ENCODE data around the gene PRSS53.

The PRSS53 gene

DNA sequence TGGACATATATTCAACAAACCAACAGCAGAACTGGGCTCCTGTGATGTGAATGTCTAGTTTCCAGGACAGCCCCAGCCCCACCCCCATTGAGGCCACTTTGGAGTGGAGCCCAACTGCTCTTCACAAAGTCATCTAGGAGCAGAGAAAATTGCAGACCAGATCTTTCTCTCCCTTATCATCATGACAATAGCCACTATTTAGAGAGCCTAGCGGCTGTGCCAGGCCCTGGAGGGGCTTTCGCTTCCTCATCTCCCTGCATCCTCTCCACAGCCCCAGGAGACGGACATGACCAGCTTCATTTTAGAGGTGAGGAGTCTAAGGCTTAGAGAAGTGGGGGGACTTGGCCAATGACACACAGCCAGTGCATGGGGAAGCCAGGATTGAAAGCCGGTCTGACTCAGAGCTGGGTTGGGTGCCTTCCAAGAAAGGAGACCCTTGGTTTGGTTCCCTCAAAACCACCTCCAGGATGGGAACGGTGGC, 45.4 kb upstream of the PRSS53 start:
- no peak overlapping the region for H2BK15ac ChIP-seq (replicated peaks; ENCODE audit: low read depth)
- no peak overlapping the region for H2BK5ac ChIP-seq (ENCODE audit: low read length)
- peaks cover 2% of the 10 kb centered on the region for H3K36me3 ChIP-seq (ENCODE audit: control insufficient read depth, insufficient read depth, low read length)
- peak; percentile 27 for DNase-seq
- H4K8ac ChIP-seq (ENCODE audit: low read depth, low read length), result no peak overlapping the region
- no peak overlapping the region for H3K23ac ChIP-seq (ENCODE audit: low read length)
- no peak overlapping the region for H3K4me3 ChIP-seq (ENCODE audit: low read length)
- H3K18ac ChIP-seq (ENCODE audit: low read length), result no peak overlapping the region
- no peaks in the 10 kb centered on the region for H3K27me3 ChIP-seq (ENCODE audit: insufficient read depth, low read length, poor library complexity)
- H4K5ac ChIP-seq (ENCODE audit: low read length), result no peak overlapping the region
- H3K79me1 ChIP-seq (ENCODE audit: low read length), result peaks cover 16% of the 10 kb centered on the region
- peak overlapping the region; percentile 94 for H3K56ac ChIP-seq (ENCODE audit: low read length)
- peaks cover 17% of the 10 kb centered on the region for H3K79me2 ChIP-seq (ENCODE audit: control insufficient read depth, insufficient read depth, low read length)
- no peak overlapping the region for H2BK120ac ChIP-seq (ENCODE audit: low read depth, low read length)
- H3K4me1 ChIP-seq (ENCODE audit: control insufficient read depth, low read depth, low read length), result peaks cover 12% of the 10 kb centered on the region
- peak overlapping the region; percentile 51 for H3K4me2 ChIP-seq (ENCODE audit: low read length)
- WGBS (ENCODE audit: extremely low coverage, insufficient coverage, low lambda C conversion rate), result no CpG with 5 or more reads among the region's 5 CpGs
- H2AK5ac ChIP-seq (ENCODE audit: low read length), result no peak overlapping the region
- no peak overlapping the region for H3K27ac ChIP-seq (ENCODE audit: low read depth, low read length)
- peak overlapping the region; percentile 96 for H3K9ac ChIP-seq (ENCODE audit: low read length)
- H3K4ac ChIP-seq (ENCODE audit: low read depth, low read length), result no peak overlapping the region

DNA sequence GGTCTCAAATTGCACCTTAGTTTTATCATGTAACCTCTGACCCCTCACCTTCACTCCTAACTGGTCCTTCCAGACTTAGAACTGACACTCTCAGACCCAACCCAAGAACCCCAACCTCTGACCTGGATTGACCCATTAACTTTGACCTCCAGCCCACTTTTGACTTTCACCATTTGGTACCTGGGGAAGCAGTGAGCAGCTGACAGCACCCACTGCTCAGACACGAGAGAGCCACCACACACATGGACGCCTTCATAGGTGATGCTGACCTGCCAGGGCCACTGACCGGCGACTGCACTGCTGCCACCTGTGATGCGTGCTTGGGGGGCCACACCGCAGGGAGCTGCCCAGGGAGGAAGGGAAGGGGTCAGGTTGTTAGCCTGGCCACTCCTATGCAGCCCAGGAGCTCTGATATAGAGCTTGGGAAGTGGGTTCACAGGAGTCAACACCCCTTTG, 44.3 kb upstream of the PRSS53 start:
- Histone ChIP-seq H3K27me3 (ENCODE audit: insufficient read depth, low read length, poor library complexity) (no peaks in the 10 kb centered on the region), H3K79me2 (ENCODE audit: control insufficient read depth, insufficient read depth, low read length) (peaks cover 17% of the 10 kb centered on the region), H3K4me1 (ENCODE audit: control insufficient read depth, low read depth, low read length) (peaks cover 3% of the 10 kb centered on the region), H2AK5ac (ENCODE audit: low read length) (no peak overlapping the region), H3K4ac (ENCODE audit: low read depth, low read length) (no peak overlapping the region), H2BK15ac (replicated peaks; ENCODE audit: low read depth) (no peak overlapping the region), H3K27ac (ENCODE audit: low read depth, low read length) (no peak overlapping the region), H4K8ac (ENCODE audit: low read depth, low read length) (no peak overlapping the region), H3K36me3 (ENCODE audit: control insufficient read depth, insufficient read depth, low read length) (peaks cover 4% of the 10 kb centered on the region), H3K4me3 (ENCODE audit: low read length) (no peak overlapping the region), H2BK120ac (ENCODE audit: low read depth, low read length) (no peak overlapping the region), H3K56ac (ENCODE audit: low read length) (no peak overlapping the region), H3K18ac (ENCODE audit: low read length) (no peak overlapping the region), H2BK5ac (ENCODE audit: low read length) (no peak overlapping the region), H3K79me1 (ENCODE audit: low read length) (peaks cover 16% of the 10 kb centered on the region), H4K5ac (ENCODE audit: low read length) (no peak overlapping the region), H3K9ac (ENCODE audit: low read length) (no peak overlapping the region), H3K23ac (ENCODE audit: low read length) (no peak overlapping the region), H3K4me2 (ENCODE audit: low read length) (no peak overlapping the region)
- WGBS (ENCODE audit: extremely low coverage, insufficient coverage, low lambda C conversion rate), result no CpG with 5 or more reads among the region's 6 CpGs
- DNase-seq, result no peak

DNA sequence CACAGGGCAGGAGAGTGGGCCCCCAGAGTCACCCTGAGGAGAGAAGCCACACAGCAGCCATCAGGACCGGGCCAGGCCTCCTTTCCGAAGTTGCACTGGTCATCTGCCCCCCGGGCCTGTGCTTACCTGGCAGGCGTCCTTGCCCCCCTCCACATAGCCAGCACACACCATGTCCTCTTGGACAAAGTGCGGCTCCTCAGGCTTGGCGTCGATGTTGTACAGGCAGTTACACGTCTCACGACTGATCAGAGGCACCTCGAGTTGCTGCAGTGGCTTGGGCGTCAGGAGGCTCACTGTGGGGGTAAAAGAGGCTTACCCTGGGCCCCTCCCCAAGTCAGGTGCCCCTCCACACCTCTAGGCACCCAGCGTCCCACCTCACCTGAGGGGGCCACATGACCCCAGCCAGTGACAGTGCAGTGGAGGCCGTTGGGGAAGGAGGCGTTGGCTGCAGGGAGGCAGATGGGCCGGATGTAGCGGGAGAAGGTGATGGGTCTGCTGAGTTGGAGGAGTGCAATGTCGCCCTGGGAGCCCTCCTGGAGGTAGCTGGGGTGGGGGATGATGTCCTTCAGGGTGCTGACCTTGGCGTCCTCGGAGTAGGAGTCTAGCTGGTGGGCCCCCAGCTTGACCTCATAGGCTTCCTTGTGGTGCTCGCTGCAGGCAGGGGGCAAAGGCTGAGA, 43.7 kb upstream of the PRSS53 start:
- Histone ChIP-seq H4K8ac (ENCODE audit: low read depth, low read length) (no peak overlapping the region), H2BK5ac (ENCODE audit: low read length) (no peak overlapping the region), H3K4me1 (ENCODE audit: control insufficient read depth, low read depth, low read length) (peaks cover 3% of the 10 kb centered on the region)

DNA sequence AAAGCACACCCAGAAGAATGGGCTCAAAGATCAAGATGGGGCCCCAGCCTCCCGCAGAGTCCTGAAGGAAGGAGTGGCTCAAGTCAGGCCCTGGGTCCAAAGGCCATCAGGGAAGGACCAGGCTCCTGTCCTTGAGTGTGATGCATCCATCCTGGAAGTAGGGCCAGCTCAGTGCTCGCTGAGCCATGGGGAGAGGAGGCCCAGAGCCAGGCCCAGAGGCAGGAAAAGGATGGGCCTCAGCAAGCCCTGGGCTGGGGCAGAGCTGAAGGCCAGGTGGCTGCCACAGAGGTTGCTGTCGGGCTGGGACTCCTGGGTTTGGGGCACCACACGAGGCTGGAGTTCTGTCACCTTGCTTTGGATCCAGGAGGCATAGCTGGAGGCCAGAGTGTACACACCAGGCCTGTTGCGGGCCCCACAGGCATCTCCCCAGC, 43.1 kb upstream of the PRSS53 start:
- Histone ChIP-seq H2BK120ac (ENCODE audit: low read depth, low read length) (no peak overlapping the region), H2BK5ac (ENCODE audit: low read length) (no peak overlapping the region)

More for the DNA sequence above, 43.7 kb upstream of the PRSS53 start:
- DNase-seq, result no peak
- no peak overlapping the region for H3K27ac ChIP-seq (ENCODE audit: low read depth, low read length)
- no peak overlapping the region for H2BK120ac ChIP-seq (ENCODE audit: low read depth, low read length)
- no peak overlapping the region for H4K5ac ChIP-seq (ENCODE audit: low read length)
- no peak overlapping the region for H3K4ac ChIP-seq (ENCODE audit: low read depth, low read length)
- no peak overlapping the region for H3K9ac ChIP-seq (ENCODE audit: low read length)
- H3K56ac ChIP-seq (ENCODE audit: low read length), result no peak overlapping the region
- H3K79me1 ChIP-seq (ENCODE audit: low read length), result peaks cover 16% of the 10 kb centered on the region
- WGBS (ENCODE audit: extremely low coverage, insufficient coverage, low lambda C conversion rate), result no CpG with 5 or more reads among the region's 20 CpGs
- no peaks in the 10 kb centered on the region for H3K27me3 ChIP-seq (ENCODE audit: insufficient read depth, low read length, poor library complexity)
- no peak overlapping the region for H3K18ac ChIP-seq (ENCODE audit: low read length)
- no peak overlapping the region for H2AK5ac ChIP-seq (ENCODE audit: low read length)
- no peak overlapping the region for H2BK15ac ChIP-seq (replicated peaks; ENCODE audit: low read depth)
- H3K4me3 ChIP-seq (ENCODE audit: low read length), result no peak overlapping the region
- H3K79me2 ChIP-seq (ENCODE audit: control insufficient read depth, insufficient read depth, low read length), result peaks cover 17% of the 10 kb centered on the region
- no peak overlapping the region for H3K4me2 ChIP-seq (ENCODE audit: low read length)
- H3K36me3 ChIP-seq (ENCODE audit: control insufficient read depth, insufficient read depth, low read length), result peaks cover 4% of the 10 kb centered on the region
- H3K23ac ChIP-seq (ENCODE audit: low read length), result no peak overlapping the region

DNA sequence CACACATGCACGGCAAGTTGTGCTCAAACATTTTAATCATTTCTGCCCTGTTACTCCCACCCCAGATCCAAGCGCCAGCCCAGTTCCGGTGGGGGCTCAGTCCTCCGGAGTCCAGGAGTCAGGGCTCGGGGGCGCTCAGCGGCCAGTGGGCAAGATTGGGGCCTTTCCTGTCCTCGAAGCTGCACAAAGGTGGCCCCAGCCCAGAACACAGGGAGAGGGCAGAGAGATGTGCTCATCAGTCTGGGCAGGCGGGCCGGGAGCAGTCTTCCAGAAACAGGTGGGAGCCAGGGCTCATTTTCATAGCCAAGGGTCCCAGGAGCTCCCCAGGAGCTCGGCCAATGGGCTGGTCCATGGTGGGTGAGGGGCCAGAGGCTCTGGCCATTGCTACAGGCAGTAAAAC, 42.7 kb upstream of the PRSS53 start:
- H3K27ac ChIP-seq (ENCODE audit: low read depth, low read length), result no peak overlapping the region
- H3K56ac ChIP-seq (ENCODE audit: low read length), result peak overlapping the region; percentile 5
- no peak overlapping the region for H3K4me3 ChIP-seq (ENCODE audit: low read length)
- H3K79me1 ChIP-seq (ENCODE audit: low read length), result peaks cover 16% of the 10 kb centered on the region
- H3K27me3 ChIP-seq (ENCODE audit: insufficient read depth, low read length, poor library complexity), result no peaks in the 10 kb centered on the region
- peaks cover 3% of the 10 kb centered on the region for H3K4me1 ChIP-seq (ENCODE audit: control insufficient read depth, low read depth, low read length)
- peaks cover 4% of the 10 kb centered on the region for H3K36me3 ChIP-seq (ENCODE audit: control insufficient read depth, insufficient read depth, low read length)
- peaks cover 17% of the 10 kb centered on the region for H3K79me2 ChIP-seq (ENCODE audit: control insufficient read depth, insufficient read depth, low read length)
- H2AK5ac ChIP-seq (ENCODE audit: low read length), result no peak overlapping the region
- no peak overlapping the region for H4K5ac ChIP-seq (ENCODE audit: low read length)
- peak overlapping the region; percentile 15 for H3K9ac ChIP-seq (ENCODE audit: low read length)
- no peak for DNase-seq
- no peak overlapping the region for H3K18ac ChIP-seq (ENCODE audit: low read length)
- no peak overlapping the region for H2BK5ac ChIP-seq (ENCODE audit: low read length)
- H2BK15ac ChIP-seq (replicated peaks; ENCODE audit: low read depth), result no peak overlapping the region
- WGBS (ENCODE audit: extremely low coverage, insufficient coverage, low lambda C conversion rate), result no CpG with 5 or more reads among the region's 11 CpGs
- H3K23ac ChIP-seq (ENCODE audit: low read length), result no peak overlapping the region
- no peak overlapping the region for H3K4me2 ChIP-seq (ENCODE audit: low read length)
- H4K8ac ChIP-seq (ENCODE audit: low read depth, low read length), result no peak overlapping the region
- H3K4ac ChIP-seq (ENCODE audit: low read depth, low read length), result no peak overlapping the region
- H2BK120ac ChIP-seq (ENCODE audit: low read depth, low read length), result no peak overlapping the region

More for the DNA sequence above, 43.1 kb upstream of the PRSS53 start:
- Histone ChIP-seq H3K18ac (ENCODE audit: low read length) (no peak overlapping the region), H2AK5ac (ENCODE audit: low read length) (no peak overlapping the region), H4K8ac (ENCODE audit: low read depth, low read length) (no peak overlapping the region), H3K9ac (ENCODE audit: low read length) (no peak overlapping the region), H2BK15ac (replicated peaks; ENCODE audit: low read depth) (no peak overlapping the region), H3K79me1 (ENCODE audit: low read length) (peaks cover 16% of the 10 kb centered on the region), H3K56ac (ENCODE audit: low read length) (no peak overlapping the region), H3K4me2 (ENCODE audit: low read length) (no peak overlapping the region), H3K4me3 (ENCODE audit: low read length) (no peak overlapping the region), H3K4ac (ENCODE audit: low read depth, low read length) (no peak overlapping the region), H3K4me1 (ENCODE audit: control insufficient read depth, low read depth, low read length) (peaks cover 3% of the 10 kb centered on the region), H4K5ac (ENCODE audit: low read length) (no peak overlapping the region), H3K79me2 (ENCODE audit: control insufficient read depth, insufficient read depth, low read length) (peaks cover 17% of the 10 kb centered on the region), H3K36me3 (ENCODE audit: control insufficient read depth, insufficient read depth, low read length) (peaks cover 4% of the 10 kb centered on the region), H3K23ac (ENCODE audit: low read length) (no peak overlapping the region), H3K27ac (ENCODE audit: low read depth, low read length) (no peak overlapping the region), H3K27me3 (ENCODE audit: insufficient read depth, low read length, poor library complexity) (no peaks in the 10 kb centered on the region)
- DNase-seq, result no peak
- WGBS (ENCODE audit: extremely low coverage, insufficient coverage, low lambda C conversion rate), result no CpG with 5 or more reads among the region's 5 CpGs

Data from mesendoderm (in vitro differentiated cells).